Aorta (tissue), 5 donors: ENCODE results near the gene ROBO1. TPM values are rescaled to one million over a fixed set of nuclear protein-coding genes. Genes with fewer than 3 reads are reported as not detected.
A peak's percentile ranks its signal among the peaks of the same experiment; 100 is the strongest.

Experiments used
- ATAC-seq: fragments of 200-7000 bp; cut with Tn5 transposase; one replicate; pipeline ENCODE4 v1.9.1; 2022; ENCODE audit warnings: moderate library complexity; ENCODE audit not compliant: low FRiP score
- DNase-seq, 2 donors: peaks; one replicate each; pipeline ENCODE4 v3.0.0-alpha.2; 2020
- H3K27ac ChIP-seq, 2 donors: one replicate each; pipeline ENCODE4 v1.5.1; 2013; ENCODE audit warnings: low read length in 2 of 2, mild to moderate bottlenecking in 2 of 2, moderate library complexity in 2 of 2, control low read depth in 1 of 2, inconsistent platforms in 1 of 2, low read depth in 1 of 2
- H3K27me3 ChIP-seq, 2 donors: one replicate each; pipeline ENCODE4 v1.6.1; 2013; ENCODE audit warnings: control low read depth in 1 of 2, low read length in 1 of 2, mild to moderate bottlenecking in 1 of 2, moderate library complexity in 1 of 2; ENCODE audit not compliant: insufficient read depth in 2 of 2, control insufficient read depth in 1 of 2
- H3K36me3 ChIP-seq, 2 donors: one replicate each; pipeline ENCODE4 v1.6.1; 2013; ENCODE audit warnings: control low read depth in 1 of 2, low read length in 1 of 2, mild to moderate bottlenecking in 1 of 2; ENCODE audit not compliant: insufficient read depth in 2 of 2, control insufficient read depth in 1 of 2
- H3K4me1 ChIP-seq, 2 donors: one replicate each; pipeline ENCODE4 v1.6.1; 2013; ENCODE audit warnings: low read length in 2 of 2, control low read depth in 1 of 2, mild to moderate bottlenecking in 1 of 2, moderate library complexity in 1 of 2; ENCODE audit not compliant: insufficient read depth in 2 of 2, control insufficient read depth in 1 of 2
- H3K4me3 ChIP-seq, 2 donors: one replicate each; pipeline ENCODE4 v1.5.1; 2013; ENCODE audit warnings: low read length in 2 of 2, control low read depth in 1 of 2, mild to moderate bottlenecking in 1 of 2
- H3K9me3 ChIP-seq: one replicate; pipeline ENCODE4 v1.6.1; 2013; ENCODE audit warnings: mild to moderate bottlenecking, low read length; ENCODE audit not compliant: control insufficient read depth
- WGBS, 2 donors: extraction: QIAGEN DNeasy Blood & Tissue Kit; methylation state at CpG; one replicate each; pipeline ENCODE4 v1.1.7; 2013; 5-methylcytosine and 5-hydroxymethylcytosine counted together
- intact Hi-C, 2 donors: fragments of 100-400 bp; cut with DNase I; formaldehyde crosslinking; loops; one replicate each; pipeline versions ENCODE4 v1.14.2 to v1.15.0; 2022
- polyA plus RNA-seq, 2 donors: library from polyadenylated mRNA; stranded (reverse); fragments of 200-250 nt; gene quantifications; one replicate each; pipeline ENCODE4 v1.2.3, GENCODE V29; 2013
- total RNA-seq, 2 donors: library from RNA; stranded (reverse); fragmentation: NEBNext Ultra II Directional; extraction: Animal tissue kit (Norgen Biotek cat#: 25700); gene quantifications; one replicate each; pipeline ENCODE4 v1.2.1, GENCODE V29; 2021
- donor health status: healthy with polysubstance abuse.
- donor health status: Bipolar disorder and iron deficiency.
- donor health status: DM: no; HTN: no; CAD: no.
- donor health status: DM: no; HTN: no; CAD: no.
- donor health status: DM: yes; HTN: yes; CAD: no.

Gene ROBO1
- total and polyA plus RNA-seq, 4 donors: 2.1 to 33.1 (median 16.6) TPM

GRCh38 chr3:78804251-78805037 is 963.4 kb downstream of the ROBO1 start:
- intact Hi-C loops: no loop called here
- Histone ChIP-seq H3K4me3 (no peak overlapping the region), H3K4me1 (no peaks in the 10 kb centered on the region), H3K27ac (no peak overlapping the region), H3K36me3 (no peaks in the 10 kb centered on the region), H3K9me3 (no peaks in the 10 kb centered on the region), H3K27me3 (no peaks in the 10 kb centered on the region)
- 26 to 36% methylated on average over 2 of the region's 2 CpGs for WGBS, 2 donors
- peak; percentile 63 for ATAC-seq
- no peak for DNase-seq

DNA sequence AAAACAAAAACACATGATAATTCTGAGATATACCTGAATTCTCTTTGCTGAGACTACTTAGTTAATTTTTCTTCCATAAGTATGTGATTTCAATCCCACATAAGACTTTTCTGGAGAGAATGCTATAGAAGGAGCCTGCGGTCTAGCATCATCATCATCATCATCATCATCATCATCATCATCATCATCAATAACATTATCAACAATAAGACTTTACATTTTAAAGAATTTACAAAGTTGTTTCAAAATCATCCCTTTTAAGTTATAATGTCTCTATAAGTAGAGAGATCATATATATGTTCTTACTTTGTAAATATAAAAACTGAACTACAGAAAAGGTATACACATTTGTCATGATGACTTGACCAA is 965.3 kb downstream of the ROBO1 start:
- intact Hi-C loops: no loop called here
- WGBS, 2 donors: 51 to 97% methylated on average over 1 of the region's 1 CpG
- Histone ChIP-seq H3K4me1 (no peaks in the 10 kb centered on the region), H3K27ac (no peak overlapping the region), H3K27me3 (no peaks in the 10 kb centered on the region), H3K36me3 (no peaks in the 10 kb centered on the region), H3K9me3 (no peaks in the 10 kb centered on the region), H3K4me3 (no peak overlapping the region)
- ATAC-seq: no peak
- no peak for DNase-seq

DNA sequence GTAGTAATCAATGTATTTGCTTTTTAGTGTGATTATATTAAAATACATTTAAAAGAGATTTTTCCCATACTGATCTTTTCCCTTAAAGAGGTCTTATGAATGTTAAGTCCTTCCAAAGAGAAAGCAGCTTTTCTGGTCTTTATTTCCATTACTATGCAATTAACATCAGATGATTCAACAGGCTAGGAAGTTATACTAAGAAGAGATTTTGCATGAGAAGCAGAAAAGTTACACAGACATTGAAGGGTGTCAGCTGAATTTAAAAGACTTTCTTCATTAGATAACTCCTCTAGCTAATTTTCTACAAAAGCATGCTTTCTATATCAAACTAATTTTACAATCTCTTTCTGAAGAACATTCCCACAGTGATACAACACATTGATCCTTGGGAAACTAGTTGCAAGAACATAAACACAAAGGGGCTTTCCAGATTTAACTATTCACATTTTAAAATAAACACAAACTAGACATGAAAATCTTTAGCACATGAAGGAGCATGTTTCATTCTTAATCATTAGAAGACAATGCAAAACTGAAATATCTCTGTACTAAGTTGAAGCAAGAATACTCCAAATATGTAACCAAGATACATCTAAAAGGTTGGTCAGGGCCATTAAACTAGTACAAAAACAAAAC is 965.8 kb downstream of the ROBO1 start:
- Histone ChIP-seq H3K27ac (no peak overlapping the region), H3K4me1 (no peaks in the 10 kb centered on the region), H3K36me3 (no peaks in the 10 kb centered on the region), H3K27me3 (no peaks in the 10 kb centered on the region), H3K4me3 (no peak overlapping the region), H3K9me3 (no peaks in the 10 kb centered on the region)
- intact Hi-C loops: no loop called here
- DNase-seq (no peak), ATAC-seq (no peak)

GRCh38 chr3:78799681-78800080 is 968.1 kb downstream of the ROBO1 start:
- WGBS, 2 donors: 92 to 95% methylated on average over 1 of the region's 1 CpG

GRCh38 chr3:78798266-78798832 is 969.4 kb downstream of the ROBO1 start:
- H3K4me1 ChIP-seq: no peaks in the 10 kb centered on the region
- no peaks in the 10 kb centered on the region for H3K27me3 ChIP-seq
- no peak overlapping the region for H3K4me3 ChIP-seq
- no peaks in the 10 kb centered on the region for H3K36me3 ChIP-seq
- no peak overlapping the region for H3K27ac ChIP-seq
- DNase-seq (no peak), ATAC-seq (no peak)
- no peaks in the 10 kb centered on the region for H3K9me3 ChIP-seq
- intact Hi-C loops: no loop called here

More at GRCh38 chr3:78799681-78800080, 968.1 kb downstream of the ROBO1 start:
- no peak overlapping the region for H3K4me3 ChIP-seq
- no peaks in the 10 kb centered on the region for H3K9me3 ChIP-seq
- H3K27ac ChIP-seq: no peak overlapping the region
- H3K27me3 ChIP-seq: no peaks in the 10 kb centered on the region
- DNase-seq: no peak
- intact Hi-C loops: no loop called here
- no peak for ATAC-seq
- no peaks in the 10 kb centered on the region for H3K4me1 ChIP-seq
- H3K36me3 ChIP-seq: no peaks in the 10 kb centered on the region

GRCh38 chr3:78794431-78794830 is 973.4 kb downstream of the ROBO1 start:
- ATAC-seq: no peak
- Histone ChIP-seq H3K4me1 (no peaks in the 10 kb centered on the region), H3K9me3 (no peaks in the 10 kb centered on the region), H3K36me3 (no peaks in the 10 kb centered on the region), H3K27ac (no peak overlapping the region), H3K27me3 (no peaks in the 10 kb centered on the region), H3K4me3 (no peak overlapping the region)
- DNase-seq: no peak
- intact Hi-C loops: no loop called here
- 79 to 80% methylated on average over 1 of the region's 1 CpG for WGBS, 2 donors

GRCh38 chr3:78792733-78793132 is 975.1 kb downstream of the ROBO1 start:
- H3K27ac ChIP-seq: no peak overlapping the region
- WGBS, 2 donors: 97 to 98% methylated on average over 1 of the region's 1 CpG
- no peaks in the 10 kb centered on the region for H3K27me3 ChIP-seq
- H3K9me3 ChIP-seq: no peaks in the 10 kb centered on the region
- ATAC-seq (no peak), DNase-seq (no peak)
- H3K4me3 ChIP-seq: no peak overlapping the region
- intact Hi-C loops: no loop called here
- H3K36me3 ChIP-seq: no peaks in the 10 kb centered on the region
- H3K4me1 ChIP-seq: no peaks in the 10 kb centered on the region

GRCh38 chr3:78792212-78792611 is 975.6 kb downstream of the ROBO1 start:
- no peaks in the 10 kb centered on the region for H3K9me3 ChIP-seq
- intact Hi-C loops: no loop called here
- no peak overlapping the region for H3K27ac ChIP-seq
- 98 to 100% methylated on average over 1 of the region's 1 CpG for WGBS, 2 donors
- ATAC-seq: no peak
- H3K4me1 ChIP-seq: no peaks in the 10 kb centered on the region
- H3K36me3 ChIP-seq: no peaks in the 10 kb centered on the region
- H3K4me3 ChIP-seq: no peak overlapping the region
- H3K27me3 ChIP-seq: no peaks in the 10 kb centered on the region
- DNase-seq: no peak

DNA sequence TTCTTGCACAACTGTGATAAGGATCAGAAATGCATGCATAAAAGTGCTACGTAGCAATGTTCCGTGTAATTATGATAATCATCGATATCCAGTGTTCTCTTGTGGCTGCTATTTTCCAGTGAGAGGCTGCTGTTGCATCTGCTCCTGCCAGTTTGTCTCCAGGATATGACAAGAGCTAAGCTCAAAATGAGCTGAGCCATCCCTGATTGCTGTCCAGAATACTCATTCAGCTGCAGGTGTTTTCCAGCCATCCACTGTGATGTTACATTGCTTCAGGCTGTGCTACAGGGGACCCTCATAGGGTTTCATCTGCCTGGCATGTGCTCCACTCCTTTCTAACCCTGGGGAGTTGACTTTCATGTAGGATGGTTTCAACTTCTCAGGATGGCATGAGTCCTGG is 976.0 kb downstream of the ROBO1 start:
- H3K27ac ChIP-seq: no peak overlapping the region
- no peaks in the 10 kb centered on the region for H3K27me3 ChIP-seq
- ATAC-seq: no peak
- H3K36me3 ChIP-seq: no peaks in the 10 kb centered on the region
- WGBS, 2 donors: 64 to 66% methylated on average over 3 of the region's 3 CpGs
- intact Hi-C loops: no loop called here
- no peaks in the 10 kb centered on the region for H3K9me3 ChIP-seq
- no peaks in the 10 kb centered on the region for H3K4me1 ChIP-seq
- DNase-seq: no peak
- H3K4me3 ChIP-seq: no peak overlapping the region
